GM12878 (cell line): ENCODE results near the gene ZDHHC9. TPM values are rescaled to one million over a fixed set of nuclear protein-coding genes. Genes with fewer than 3 reads are reported as not detected.

ENCODE experiments used
- ATF7 ChIP-seq: fragments of 450-650 bp; IDR thresholded peaks from 2 replicates; pipeline ENCODE4 v1.6.1; 2016; ENCODE audit warnings: low read depth, mild to moderate bottlenecking
- CHD1 ChIP-seq: IDR thresholded peaks from 2 replicates; pipeline ENCODE4 v1.6.1; 2012; ENCODE audit warnings: low read depth, low read length, improper control_type of control experiment
- CREB1 ChIP-seq: IDR thresholded peaks from 2 replicates; pipeline ENCODE4 v1.6.1; 2012; ENCODE audit warnings: low read depth, mild to moderate bottlenecking, inconsistent platforms
- CREM ChIP-seq: IDR thresholded peaks from 2 replicates; pipeline ENCODE4 v1.6.1; 2014; ENCODE audit warnings: antibody characterized with exemption, low read depth
- HCFC1 ChIP-seq: fragments of 150-350 bp; IDR thresholded peaks from 2 replicates; pipeline ENCODE4 v1.6.1; 2014; ENCODE audit warnings: low read length
- KAT2A ChIP-seq: conservative IDR thresholded peaks from 2 replicates; pipeline ENCODE4 v1.6.1; 2011; ENCODE audit warnings: low read depth, low read length; ENCODE audit not compliant: control insufficient read depth
- LARP7 ChIP-seq: fragments of 450-650 bp; IDR thresholded peaks from 2 replicates; pipeline ENCODE4 v1.6.1; 2017; ENCODE audit warnings: mild to moderate bottlenecking
- MAX ChIP-seq: IDR thresholded peaks from 2 replicates; pipeline ENCODE4 v1.6.1; 2012; ENCODE audit warnings: low read depth, low read length, improper control_type of control experiment
- MEF2A ChIP-seq: IDR thresholded peaks from 2 replicates; pipeline ENCODE4 v1.6.1; 2011; ENCODE audit warnings: low read depth, mild to moderate bottlenecking, low read length, moderate library complexity; ENCODE audit not compliant: insufficient read depth
- MXI1 ChIP-seq: fragments of 150-350 bp; IDR thresholded peaks from 2 replicates; pipeline ENCODE4 v1.6.1; 2011; ENCODE audit warnings: low read depth, mild to moderate bottlenecking, inconsistent platforms, low read length, improper control_type of control experiment
- NFYB ChIP-seq: IDR thresholded peaks from 2 replicates; pipeline ENCODE4 v1.6.1; 2011; ENCODE audit warnings: low read depth, mild to moderate bottlenecking, low read length, improper control_type of control experiment, moderate library complexity; ENCODE audit not compliant: insufficient read depth
- NKRF ChIP-seq: fragments of 450-650 bp; conservative IDR thresholded peaks from 2 replicates; pipeline ENCODE4 v1.6.1; 2017; ENCODE audit warnings: mild to moderate bottlenecking, moderate library complexity
- PKNOX1 ChIP-seq: fragments of 450-650 bp; IDR thresholded peaks from 2 replicates; pipeline ENCODE4 v1.6.1; 2016; ENCODE audit warnings: mild to moderate bottlenecking
- PML ChIP-seq: IDR thresholded peaks from 2 replicates; pipeline ENCODE4 v1.6.1; 2012; ENCODE audit warnings: low read length, inconsistent platforms
- POLR2AphosphoS5 ChIP-seq: IDR thresholded peaks from 2 replicates; pipeline ENCODE4 v1.6.1; 2011; ENCODE audit warnings: mild to moderate bottlenecking, low read length, inconsistent platforms
- PRDM15 ChIP-seq: fragments of 450-650 bp; formaldehyde crosslinking; IDR thresholded peaks from 2 replicates; pipeline ENCODE4 v1.4.0; 2020; ENCODE audit warnings: mild to moderate bottlenecking, moderate library complexity
- RUNX3 ChIP-seq: IDR thresholded peaks from 2 replicates; pipeline ENCODE4 v1.6.1; 2012; ENCODE audit warnings: low read length, inconsistent platforms
- SIX5 ChIP-seq: IDR thresholded peaks from 2 replicates; pipeline ENCODE4 v1.6.1; 2011; ENCODE audit warnings: mild to moderate bottlenecking, low read depth, low read length, moderate library complexity; ENCODE audit not compliant: severe bottlenecking
- SP1 ChIP-seq: IDR thresholded peaks from one replicate; pipeline ENCODE4 v1.6.1; 2011; ENCODE audit warnings: low read depth, low read length
- STAT3 ChIP-seq: IDR thresholded peaks from 2 replicates; pipeline ENCODE4 v1.6.1; 2011; ENCODE audit warnings: low read depth, low read length, improper control_type of control experiment
- TCF3 ChIP-seq: IDR thresholded peaks from 2 replicates; pipeline ENCODE4 v1.6.1; 2012; ENCODE audit warnings: low read depth, mild to moderate bottlenecking, low read length, borderline replicate concordance; ENCODE audit not compliant: insufficient read depth
- polyA plus RNA-seq, 11 experiments: library from polyadenylated mRNA; depleted of rRNA in 4 of 11; unstranded in 6 of 11; stranded (reverse) in 5 of 11; fragments of >200 nt; fragmentation: Nextera tagmentation in 4 of 11; fragmentation: Illumina TruSeq in 1 of 11; extraction: Ambion mirVana in 4 of 11; extraction: Trizol in 1 of 11; gene quantifications; 1 replicate in 1 of 11; 2 replicates in 10 of 11; pipeline versions ENCODE4 v1.2.1 to v1.2.3, GENCODE V29; 2011 to 2016; ENCODE audit warnings: inconsistent platforms in 2 of 11, missing spikeins in 2 of 11, low read depth in 1 of 11
- total RNA-seq, 4 experiments: library from RNA; depleted of rRNA in 3 of 4; stranded (reverse); fragments of >200 nt in 3 of 4; fragmentation: Illumina TruSeq in 1 of 4; extraction: Trizol in 1 of 4; gene quantifications; 2 replicates each; pipeline versions ENCODE4 v1.2.1 to v1.2.3, GENCODE V29; 2013 to 2021

The ZDHHC9 gene
- total and polyA plus RNA-seq, 10 of the 15 experiments (the other 5 are each of a cell fraction or from before 2014, with no cell fraction given), result 1.8 to 13.0 (median 5.4) TPM

- no peak for TF ChIP-seq PML
- TF ChIP-seq RUNX3, result 0 out of 2 replicates have a peak, but pooled peaks have one; percentile 19
- 0 out of 2 replicates have a peak, but pooled peaks have one; percentile 17 for TF ChIP-seq TCF3
- TF ChIP-seq NKRF, result peak; percentile 45; the same call in 1 of the 2 replicates
- no peak for TF ChIP-seq PRDM15 (CRISPR knock-in tag)
- peak; percentile 48 for TF ChIP-seq ATF7
- TF ChIP-seq STAT3, result no peak
- peak; percentile 27; the same call in 1 of the 2 replicates for TF ChIP-seq POLR2AphosphoS5
- TF ChIP-seq CHD1, result 0 out of 2 replicates have a peak, but pooled peaks have one; percentile 39
- TF ChIP-seq KAT2A, result no peak
- TF ChIP-seq MAX, result peak; percentile 50; the same call in 1 of the 2 replicates
- TF ChIP-seq SIX5, result no peak
- peak; percentile 91 for TF ChIP-seq SP1
- TF ChIP-seq LARP7, result 0 out of 2 replicates have a peak, but pooled peaks have one; percentile 9
- TF ChIP-seq CREM, result 0 out of 2 replicates have a peak, but pooled peaks have one; percentile 46
- no peak for TF ChIP-seq MEF2A
- peak; percentile 46; the same call in 1 of the 2 replicates for TF ChIP-seq MXI1
- peak; percentile 98 for TF ChIP-seq PKNOX1
- no peak for TF ChIP-seq HCFC1
- TF ChIP-seq NFYB, result peak; percentile 70
- TF ChIP-seq CREB1, result peak; percentile 85
- TF ChIP-seq, all 136 proteins: peak for 24
Observed at GRCh38 chrX:129843459-129844306, at the start of gene ZDHHC9 (continued).
